H1 (cell line): Measurements from ENCODE around the gene TJP3. TPM values are rescaled to one million over a fixed set of nuclear protein-coding genes. Genes with fewer than 3 reads are reported as not detected.

Experiments used
- KDM4A ChIP-seq: IDR thresholded peaks from one replicate; pipeline ENCODE4 v1.7.1; 2012; ENCODE audit warnings: low read depth, mild to moderate bottlenecking, moderate library complexity, low read length, inconsistent platforms; ENCODE audit not compliant: severe bottlenecking
- NANOG ChIP-seq: IDR thresholded peaks from 2 replicates; pipeline ENCODE4 v1.6.1; 2011; ENCODE audit warnings: low read length, low read depth, mild to moderate bottlenecking, inconsistent platforms; ENCODE audit not compliant: insufficient read depth, poor library complexity, severe bottlenecking
- POLR2A ChIP-seq, 2 experiments: IDR thresholded peaks; 1 replicate in 1 of 2; 2 replicates in 1 of 2; pipeline ENCODE4 v1.6.1; 2011; ENCODE audit warnings: low read depth in 2 of 2, low read length in 2 of 2, mild to moderate bottlenecking in 2 of 2; ENCODE audit errors: control extremely low read depth in 1 of 2
- polyA plus RNA-seq, 7 experiments: library from polyadenylated mRNA; depleted of rRNA in 3 of 7; stranded (reverse) in 5 of 7; unstranded in 2 of 7; fragments of >200 nt in 5 of 7; fragments of 200-250 nt in 2 of 7; gene quantifications; 1 replicate in 5 of 7; 2 replicates in 1 of 7; 4 replicates in 1 of 7; pipeline versions ENCODE4 v1.2.1 to v1.2.3, GENCODE V29; 2011 to 2013; ENCODE audit warnings: missing spikeins in 2 of 7, mixed read lengths in 2 of 7
- total RNA-seq: library from RNA; stranded (reverse); fragmentation: NEBNext Ultra II Directional; extraction: Animal tissue kit (Norgen Biotek cat#: 25700); gene quantifications from 2 replicates; pipeline ENCODE4 v1.2.1, GENCODE V29; 2021

TJP3 gene
- total and polyA plus RNA-seq, 2 of the 8 experiments (the other 6 are each of a cell fraction or from before 2014, with no cell fraction given): 17.1 to 26.1 TPM

GRCh38 chr19:3775374-3775711, 67.2 kb downstream of the TJP3 start (continued):
- TF ChIP-seq NANOG (no peak), KDM4A (no peak), POLR2A (IDR thresholded peaks at IDR 0.05; ENCODE audit: control extremely low read depth in 1 of 2, low read depth in 2 of 2, low read length in 2 of 2) (no peak)
